Panc1 (cell line): ENCODE data around the gene ISG15. TPM values are rescaled to one million over a fixed set of nuclear protein-coding genes. Genes with fewer than 3 reads are reported as not detected.

Experiments used
- ATAC-seq: fragments of 200-7000 bp; cut with Tn5 transposase; 2 replicates; pipeline ENCODE4 v1.9.1; 2020; ENCODE audit warnings: mild to moderate bottlenecking, moderate library complexity
- BruUV-seq: library from RNA; stranded (reverse); fragments of 400-500 nt; replicated peaks from 2 replicates; lab custom pipeline; 2021; lab: Mats Ljungman, UMichigan
- CTCF ChIA-PET: fragments of 300-600 bp; sonication (Branson Sonifier 250); formaldehyde crosslinking; loops from one replicate; lab custom pipeline; 2022; ENCODE audit warnings: antibody characterized with exemption; lab: Charles Lee
- POLR2A ChIA-PET: fragments of 300-600 bp; sonication (Branson Sonifier 250); formaldehyde crosslinking; loops from one replicate; lab custom pipeline; 2022; ENCODE audit warnings: antibody characterized with exemption; lab: Charles Lee
- DNase-seq: peaks from one replicate; pipeline ENCODE4 v3.0.0-alpha.2; 2010; ENCODE audit warnings: low read depth, low spot score
- H3K27ac ChIP-seq: 2 replicates; pipeline ENCODE4 v1.5.1; 2011; ENCODE audit warnings: mild to moderate bottlenecking, low read length, inconsistent platforms
- H3K27me3 ChIP-seq: fragments of 200-500 bp; sonication (Bioruptor generic); 2 replicates; pipeline ENCODE4 v1.6.0; 2014; ENCODE audit warnings: low read length, inconsistent platforms; ENCODE audit not compliant: control insufficient read depth, insufficient read depth
- H3K36me3 ChIP-seq: fragments of 200-500 bp; sonication (Bioruptor generic); 2 replicates; pipeline ENCODE4 v1.5.1; 2014; ENCODE audit warnings: inconsistent platforms, mild to moderate bottlenecking, low read length, moderate library complexity; ENCODE audit not compliant: control insufficient read depth, insufficient read depth
- H3K4me1 ChIP-seq: 2 replicates; pipeline ENCODE4 v1.5.1; 2011; ENCODE audit warnings: inconsistent platforms, mild to moderate bottlenecking, low read length, moderate library complexity; ENCODE audit not compliant: control insufficient read depth, insufficient read depth
- H3K4me3 ChIP-seq, 2 experiments: 2 replicates each; pipeline ENCODE4 v1.5.1; 2011 to 2012; ENCODE audit warnings: low read depth in 2 of 2, low read length in 2 of 2, mild to moderate bottlenecking in 2 of 2, inconsistent platforms in 1 of 2, moderate library complexity in 1 of 2
- H3K9me3 ChIP-seq: fragments of 200-500 bp; sonication (Bioruptor generic); 2 replicates; pipeline ENCODE4 v1.5.1; 2014; ENCODE audit warnings: low read depth, mild to moderate bottlenecking, inconsistent platforms, low read length, moderate library complexity; ENCODE audit not compliant: control insufficient read depth, insufficient read depth
- POLR2AphosphoS5 ChIP-seq: IDR thresholded peaks from 2 replicates; pipeline ENCODE4 v1.6.1; 2012; ENCODE audit warnings: mild to moderate bottlenecking, low read depth, low read length, moderate library complexity
- REST ChIP-seq, 2 experiments: IDR thresholded peaks; 2 replicates each; pipeline ENCODE4 v1.6.1; 2011 to 2012; ENCODE audit warnings: low read depth in 2 of 2, control low read depth in 1 of 2, low read length in 1 of 2, mild to moderate bottlenecking in 1 of 2, moderate library complexity in 1 of 2; ENCODE audit not compliant: insufficient read depth in 1 of 2
- SIN3A ChIP-seq: IDR thresholded peaks from 2 replicates; pipeline ENCODE4 v1.6.1; 2012; ENCODE audit warnings: low read depth, mild to moderate bottlenecking, low read length, moderate library complexity, borderline replicate concordance; ENCODE audit not compliant: insufficient read depth
- TCF7L2 ChIP-seq: IDR thresholded peaks from 2 replicates; pipeline ENCODE4 v1.6.1; 2011; ENCODE audit warnings: mild to moderate bottlenecking, low read depth, low read length, inconsistent platforms
- in situ Hi-C: cut with HindIII; loops from 2 replicates; pipeline ENCODE4 v1.10.0; 2016; ENCODE audit warnings: low sequenced_read_pairs, low pct_unique_long_range_greater_than_20kb
- intact Hi-C: fragments of 100-400 bp; cut with micrococcal nuclease; formaldehyde crosslinking; loops from one replicate; pipeline ENCODE4 v1.10.0; 2022; ENCODE audit not compliant: unreplicated experiment
- total RNA-seq: library from RNA; stranded (reverse); gene quantifications from one replicate; pipeline ENCODE4 v1.2.1, GENCODE V29; 2021; ENCODE audit not compliant: unreplicated experiment
- TF ChIP-seq, protein P1 (sequence below): fragments of 450-650 bp; IDR thresholded peaks from 2 replicates; pipeline ENCODE4 v1.5.1; 2017; ENCODE audit warnings: mild to moderate bottlenecking

Gene ISG15
- total RNA-seq, 1 experiment from 2014 or later: 102 TPM

- ChIA-PET POLR2A (no interaction called here), CTCF (interaction anchor here (0.5 to 2.2 kb wide), 9 partner anchors 14 to 310 kb away, joined by 3 to 11 read pairs (median 5); partner anchors contain the start of gene HES4)
- Histone ChIP-seq H3K36me3 (no peaks in the 10 kb centered on the region), H3K4me3 (peak overlapping the region; percentile 18 to 29; a peak in 3 of 4 replicates), H3K9me3 (no peaks in the 10 kb centered on the region), H3K27ac (no peak overlapping the region), H3K27me3 (no peaks in the 10 kb centered on the region), H3K4me1 (no peaks in the 10 kb centered on the region; the same call in 1 of the 2 replicates)
- ATAC-seq: peak; percentile 74
- intact Hi-C loops: no loop called here
- BruUV-seq: no TSS peak
- in situ Hi-C loops: no loop called here
- no peak for DNase-seq
- TF ChIP-seq SIN3A: no peak
- TF ChIP-seq, protein P1, sequence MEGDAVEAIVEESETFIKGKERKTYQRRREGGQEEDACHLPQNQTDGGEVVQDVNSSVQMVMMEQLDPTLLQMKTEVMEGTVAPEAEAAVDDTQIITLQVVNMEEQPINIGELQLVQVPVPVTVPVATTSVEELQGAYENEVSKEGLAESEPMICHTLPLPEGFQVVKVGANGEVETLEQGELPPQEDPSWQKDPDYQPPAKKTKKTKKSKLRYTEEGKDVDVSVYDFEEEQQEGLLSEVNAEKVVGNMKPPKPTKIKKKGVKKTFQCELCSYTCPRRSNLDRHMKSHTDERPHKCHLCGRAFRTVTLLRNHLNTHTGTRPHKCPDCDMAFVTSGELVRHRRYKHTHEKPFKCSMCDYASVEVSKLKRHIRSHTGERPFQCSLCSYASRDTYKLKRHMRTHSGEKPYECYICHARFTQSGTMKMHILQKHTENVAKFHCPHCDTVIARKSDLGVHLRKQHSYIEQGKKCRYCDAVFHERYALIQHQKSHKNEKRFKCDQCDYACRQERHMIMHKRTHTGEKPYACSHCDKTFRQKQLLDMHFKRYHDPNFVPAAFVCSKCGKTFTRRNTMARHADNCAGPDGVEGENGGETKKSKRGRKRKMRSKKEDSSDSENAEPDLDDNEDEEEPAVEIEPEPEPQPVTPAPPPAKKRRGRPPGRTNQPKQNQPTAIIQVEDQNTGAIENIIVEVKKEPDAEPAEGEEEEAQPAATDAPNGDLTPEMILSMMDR: peak; percentile 98
Observed at GRCh38 chr1:983798-984475, 29.4 kb upstream of the ISG15 start.

GRCh38 chr1:984476-984814 is 28.9 kb upstream of the ISG15 start:
- DNase-seq (no peak), ATAC-seq (peak; percentile 14)
- Histone ChIP-seq H3K36me3 (no peaks in the 10 kb centered on the region), H3K4me1 (no peaks in the 10 kb centered on the region; the same call in 1 of the 2 replicates), H3K27ac (no peak overlapping the region), H3K27me3 (no peaks in the 10 kb centered on the region), H3K4me3 (peak overlapping the region; percentile 18 to 29; a peak in 3 of 4 replicates), H3K9me3 (no peaks in the 10 kb centered on the region)
- intact Hi-C loops: no loop called here
- no peak for TF ChIP-seq POLR2AphosphoS5
- TF ChIP-seq, protein P1: no peak
- TF ChIP-seq SIN3A: no peak
- no peak for TF ChIP-seq REST (IDR thresholded peaks at IDR 0.05; ENCODE audit: insufficient read depth in 1 of 2, low read depth in 2 of 2, low read length in 1 of 2)
- no peak for TF ChIP-seq TCF7L2
- ChIA-PET POLR2A (no interaction called here), CTCF (interaction anchor here (0.5 to 2.2 kb wide), 9 partner anchors 13 to 309 kb away, joined by 3 to 11 read pairs (median 5); partner anchors contain the start of gene HES4)
- no TSS peak for BruUV-seq
- in situ Hi-C loops: no loop called here
